IPS-NIHi11 (cell line): ENCODE measurements around the gene RNASET2.
"Not testable (repeated sequence)": the region's sequence is repeated elsewhere in the genome, so short reads cannot be mapped to it uniquely, and the experiment has no call there.

Experiments
- DNase-seq: peaks from one replicate; pipeline ENCODE4 v3.0.0; 2012; ENCODE audit warnings: mixed read lengths, low spot score

The RNASET2 gene

GRCh38 chr6:166927935-166928643 is 28.3 kb downstream of the RNASET2 start:
- DNase-seq, result no peak

GRCh38 chr6:166927240-166927934 is 29.0 kb downstream of the RNASET2 start:
- DNase-seq, result no peak

- no peak for DNase-seq
Observed at GRCh38 chr6:166926748-166927147, 29.6 kb downstream of the RNASET2 start.

GRCh38 chr6:166925141-166925996 is 31.0 kb downstream of the RNASET2 start:
- no peak for DNase-seq

GRCh38 chr6:166924531-166924930 is 31.8 kb downstream of the RNASET2 start:
- DNase-seq, result no peak

GRCh38 chr6:166922937-166923336 is 33.4 kb downstream of the RNASET2 start:
- DNase-seq, result no peak

- DNase-seq, result no peak
Observed at GRCh38 chr6:166921570-166921969, 34.8 kb downstream of the RNASET2 start.

- no peak for DNase-seq
Observed at GRCh38 chr6:166916824-166917223, 39.5 kb downstream of the RNASET2 start.

- not testable (repeated sequence) for DNase-seq
Observed at GRCh38 chr6:166915484-166915883, 40.9 kb downstream of the RNASET2 start.

GRCh38 chr6:166914952-166915351 is 41.4 kb downstream of the RNASET2 start:
- not testable (repeated sequence) for DNase-seq

GRCh38 chr6:166911248-166911677 is 45.1 kb downstream of the RNASET2 start:
- DNase-seq, result no peak

GRCh38 chr6:166910601-166911000 is 45.7 kb downstream of the RNASET2 start:
- DNase-seq, result no peak

GRCh38 chr6:166908811-166909210 is 47.5 kb downstream of the RNASET2 start:
- DNase-seq, result no peak

- DNase-seq, result peak; percentile 1
Observed at GRCh38 chr6:166907871-166908806, 48.2 kb downstream of the RNASET2 start.

GRCh38 chr6:166907373-166907841 is 48.9 kb downstream of the RNASET2 start:
- no peak for DNase-seq

- no peak for DNase-seq
Observed at GRCh38 chr6:166906376-166907044, 49.8 kb downstream of the RNASET2 start.

- no peak for DNase-seq
Observed at GRCh38 chr6:166905505-166906134, 50.7 kb downstream of the RNASET2 start.

GRCh38 chr6:166905013-166905412 is 51.3 kb downstream of the RNASET2 start:
- DNase-seq, result no peak

- peak; percentile 44 for DNase-seq
Observed at GRCh38 chr6:166904101-166904746, 52.1 kb downstream of the RNASET2 start.

GRCh38 chr6:166903500-166903899 is 52.9 kb downstream of the RNASET2 start:
- no peak for DNase-seq
